ENCODE measurements around the gene ZRANB3.

DNA sequence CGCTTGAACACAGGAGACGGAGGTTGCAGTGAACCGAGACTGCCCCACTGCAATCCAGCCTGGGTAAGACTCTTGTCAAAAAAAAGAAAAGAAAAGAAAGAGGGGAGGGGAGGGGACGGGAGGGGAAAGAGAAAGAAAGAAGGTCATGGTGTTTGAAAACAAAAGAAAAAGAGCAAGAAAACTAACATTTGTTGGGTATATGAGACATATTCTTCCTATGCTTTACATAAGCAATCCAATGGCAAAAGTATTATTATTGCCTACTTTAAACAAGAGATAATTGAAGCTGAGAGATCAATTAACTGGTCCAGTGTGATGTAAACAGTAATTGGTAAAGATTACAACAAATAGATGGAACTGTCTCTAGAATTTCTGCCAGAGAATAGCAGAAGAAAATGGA lies 157.3 kb downstream of the ZRANB3 start:
- TF ChIP-seq, protein P1, sequence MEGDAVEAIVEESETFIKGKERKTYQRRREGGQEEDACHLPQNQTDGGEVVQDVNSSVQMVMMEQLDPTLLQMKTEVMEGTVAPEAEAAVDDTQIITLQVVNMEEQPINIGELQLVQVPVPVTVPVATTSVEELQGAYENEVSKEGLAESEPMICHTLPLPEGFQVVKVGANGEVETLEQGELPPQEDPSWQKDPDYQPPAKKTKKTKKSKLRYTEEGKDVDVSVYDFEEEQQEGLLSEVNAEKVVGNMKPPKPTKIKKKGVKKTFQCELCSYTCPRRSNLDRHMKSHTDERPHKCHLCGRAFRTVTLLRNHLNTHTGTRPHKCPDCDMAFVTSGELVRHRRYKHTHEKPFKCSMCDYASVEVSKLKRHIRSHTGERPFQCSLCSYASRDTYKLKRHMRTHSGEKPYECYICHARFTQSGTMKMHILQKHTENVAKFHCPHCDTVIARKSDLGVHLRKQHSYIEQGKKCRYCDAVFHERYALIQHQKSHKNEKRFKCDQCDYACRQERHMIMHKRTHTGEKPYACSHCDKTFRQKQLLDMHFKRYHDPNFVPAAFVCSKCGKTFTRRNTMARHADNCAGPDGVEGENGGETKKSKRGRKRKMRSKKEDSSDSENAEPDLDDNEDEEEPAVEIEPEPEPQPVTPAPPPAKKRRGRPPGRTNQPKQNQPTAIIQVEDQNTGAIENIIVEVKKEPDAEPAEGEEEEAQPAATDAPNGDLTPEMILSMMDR (IDR thresholded peaks at IDR 0.05), result no peak
- TF ChIP-seq POLR2A (IDR thresholded peaks at IDR 0.05) (no peak), POLR2AphosphoS5 (IDR thresholded peaks at IDR 0.05) (no peak)

Measured in suprapubic skin (tissue), 4 donors.